Measurements from ENCODE around the gene CDH13.

- TF ChIP-seq SIN3A (IDR thresholded peaks at IDR 0.05; ENCODE audit: low read depth, low read length) (no peak), SP1 (IDR thresholded peaks at IDR 0.05; ENCODE audit: low read depth, low read length) (no peak), HDAC6 (IDR thresholded peaks at IDR 0.05; ENCODE audit: unreplicated experiment) (no peak), CTCF (IDR thresholded peaks at IDR 0.05 in 2 of 3, conservative IDR thresholded peaks at IDR 0.05 in 1 of 3; ENCODE audit: control insufficient read depth in 2 of 3, extremely low read depth in 1 of 3, insufficient read depth in 1 of 3, low read depth in 3 of 3, low read length in 3 of 3) (no peak), TCF3 (IDR thresholded peaks at IDR 0.05; ENCODE audit: borderline replicate concordance, insufficient read depth, low read depth, low read length) (no peak), RFX5 (IDR thresholded peaks at IDR 0.05; ENCODE audit: low read depth, low read length) (no peak), GABPA (IDR thresholded peaks at IDR 0.05; ENCODE audit: low read depth) (no peak), POLR2AphosphoS5 (IDR thresholded peaks at IDR 0.05; ENCODE audit: low read length) (no peak), ETV6 (conservative IDR thresholded peaks at IDR 0.05 in 1 of 2, IDR thresholded peaks at IDR 0.05 in 1 of 2; ENCODE audit: borderline replicate concordance in 1 of 2, low read depth in 1 of 2) (no peak), CREB1 (IDR thresholded peaks at IDR 0.05; ENCODE audit: low read depth) (no peak), SMAD1 (IDR thresholded peaks at IDR 0.05; ENCODE audit: low read depth, partially characterized antibody) (no peak), ASH2L (IDR thresholded peaks at IDR 0.05; ENCODE audit: borderline replicate concordance, low read depth) (no peak)
These were observed 93.6 kb downstream of the CDH13 start for GRCh38 chr16:82720414-82720813.
